Measurements from ENCODE around the gene DUSP8.

- TF ChIP-seq CTCF (conservative IDR thresholded peaks at IDR 0.05; ENCODE audit: low read length) (no peak), EZH2phosphoT487 (IDR thresholded peaks at IDR 0.05; ENCODE audit: borderline replicate concordance) (no peak)
Measured at GRCh38 chr11:1561955-1562354, 10.1 kb downstream of the DUSP8 start.
